GM18502 (cell line): Measurements from ENCODE around the gene CCDC80.

ENCODE experiments used
- ATAC-seq: cut with Tn5 transposase; IDR thresholded peaks from one replicate; pipeline ENCODE4 v1.9.1; 2021; ENCODE audit warnings: mild to moderate bottlenecking; ENCODE audit not compliant: unreplicated experiment, poor library complexity

Gene CCDC80, protein sequence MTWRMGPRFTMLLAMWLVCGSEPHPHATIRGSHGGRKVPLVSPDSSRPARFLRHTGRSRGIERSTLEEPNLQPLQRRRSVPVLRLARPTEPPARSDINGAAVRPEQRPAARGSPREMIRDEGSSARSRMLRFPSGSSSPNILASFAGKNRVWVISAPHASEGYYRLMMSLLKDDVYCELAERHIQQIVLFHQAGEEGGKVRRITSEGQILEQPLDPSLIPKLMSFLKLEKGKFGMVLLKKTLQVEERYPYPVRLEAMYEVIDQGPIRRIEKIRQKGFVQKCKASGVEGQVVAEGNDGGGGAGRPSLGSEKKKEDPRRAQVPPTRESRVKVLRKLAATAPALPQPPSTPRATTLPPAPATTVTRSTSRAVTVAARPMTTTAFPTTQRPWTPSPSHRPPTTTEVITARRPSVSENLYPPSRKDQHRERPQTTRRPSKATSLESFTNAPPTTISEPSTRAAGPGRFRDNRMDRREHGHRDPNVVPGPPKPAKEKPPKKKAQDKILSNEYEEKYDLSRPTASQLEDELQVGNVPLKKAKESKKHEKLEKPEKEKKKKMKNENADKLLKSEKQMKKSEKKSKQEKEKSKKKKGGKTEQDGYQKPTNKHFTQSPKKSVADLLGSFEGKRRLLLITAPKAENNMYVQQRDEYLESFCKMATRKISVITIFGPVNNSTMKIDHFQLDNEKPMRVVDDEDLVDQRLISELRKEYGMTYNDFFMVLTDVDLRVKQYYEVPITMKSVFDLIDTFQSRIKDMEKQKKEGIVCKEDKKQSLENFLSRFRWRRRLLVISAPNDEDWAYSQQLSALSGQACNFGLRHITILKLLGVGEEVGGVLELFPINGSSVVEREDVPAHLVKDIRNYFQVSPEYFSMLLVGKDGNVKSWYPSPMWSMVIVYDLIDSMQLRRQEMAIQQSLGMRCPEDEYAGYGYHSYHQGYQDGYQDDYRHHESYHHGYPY

DNA sequence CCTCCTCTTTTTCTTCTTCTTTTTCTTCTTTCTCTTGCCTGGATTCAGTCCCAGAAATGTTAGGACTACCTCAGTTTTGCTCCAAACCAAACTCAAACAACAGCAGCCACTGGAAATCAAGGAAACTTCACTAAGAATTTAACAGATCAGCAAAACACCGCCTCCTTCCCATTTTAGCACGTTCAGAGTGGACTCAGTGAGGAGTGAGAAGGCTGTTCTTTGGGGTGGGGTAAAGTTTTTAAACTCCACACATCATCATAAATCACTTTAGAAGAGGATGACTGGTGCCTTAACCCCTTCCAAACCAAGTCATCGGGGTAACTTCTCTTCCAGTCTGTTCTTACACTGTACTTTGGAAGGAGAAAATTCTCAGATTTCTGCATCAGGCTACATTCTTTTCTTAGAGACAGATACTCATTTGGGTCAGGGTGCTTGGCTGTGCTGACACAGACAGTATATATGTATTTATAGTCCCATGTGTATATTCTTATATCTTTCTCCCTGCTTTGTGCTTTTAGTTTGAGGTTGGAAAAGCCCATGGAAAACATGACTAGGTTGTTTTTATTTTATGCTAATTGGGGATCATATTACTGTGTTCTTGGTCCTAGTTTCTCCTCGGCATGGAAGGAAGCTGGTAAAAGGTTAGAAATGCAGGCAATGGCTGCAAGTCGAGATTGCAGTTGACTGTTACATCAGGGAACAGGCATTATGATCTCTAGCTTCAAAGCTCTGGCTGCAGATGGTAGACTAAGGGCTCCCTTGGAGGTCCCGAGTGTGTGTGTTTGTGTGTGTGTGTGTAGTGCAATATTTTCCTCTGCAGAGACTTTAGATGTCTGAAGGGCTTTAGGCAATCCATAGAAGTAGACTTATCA lies at the start of gene CCDC80:
Gene CCDC80, minus strand, starts transcription at position 214 of the 872 bp plus-strand sequence. CDS start 1,238 bp downstream, outside the sequence.
- ATAC-seq: no peak

DNA sequence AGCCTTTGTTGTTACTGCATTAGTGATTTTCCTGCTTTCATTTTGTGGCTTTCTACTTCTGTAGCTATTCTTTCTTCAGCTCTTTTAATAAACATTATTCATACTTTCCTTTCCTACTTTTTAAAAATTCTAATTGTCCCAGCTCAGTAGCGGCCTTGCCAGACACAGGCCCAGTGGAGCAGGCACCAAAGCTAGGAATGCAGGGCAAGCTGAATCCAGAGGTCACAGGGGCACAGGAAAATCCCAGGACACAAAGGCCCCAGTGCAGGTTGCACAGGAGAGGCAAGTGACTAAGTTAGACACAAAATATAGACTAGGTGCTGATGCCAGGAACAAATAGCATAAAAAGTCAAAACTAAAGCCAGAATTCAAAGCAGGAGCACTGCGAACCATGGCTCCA lies 49.0 kb upstream of the CCDC80 start:
- no peak for ATAC-seq

DNA sequence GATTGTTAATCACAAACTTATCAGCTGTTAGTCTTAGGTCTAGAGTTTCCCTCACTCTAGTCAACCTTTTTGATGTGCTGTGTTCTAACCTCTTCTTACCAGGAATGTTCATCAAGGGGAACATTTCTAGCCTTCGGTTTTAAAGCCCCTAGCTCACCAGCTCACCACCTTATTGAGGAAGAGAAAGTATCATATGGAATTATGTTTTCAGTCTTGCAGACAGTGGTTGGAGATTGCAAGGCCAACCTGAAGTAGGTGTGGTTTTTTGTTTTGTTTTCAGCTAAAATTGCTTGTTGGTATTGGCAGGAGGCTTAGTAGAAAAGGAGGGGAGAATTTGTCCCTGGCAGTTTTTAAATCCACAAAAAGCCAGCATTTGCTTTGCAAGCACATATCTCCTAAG lies 48.4 kb upstream of the CCDC80 start:
- no peak for ATAC-seq

DNA sequence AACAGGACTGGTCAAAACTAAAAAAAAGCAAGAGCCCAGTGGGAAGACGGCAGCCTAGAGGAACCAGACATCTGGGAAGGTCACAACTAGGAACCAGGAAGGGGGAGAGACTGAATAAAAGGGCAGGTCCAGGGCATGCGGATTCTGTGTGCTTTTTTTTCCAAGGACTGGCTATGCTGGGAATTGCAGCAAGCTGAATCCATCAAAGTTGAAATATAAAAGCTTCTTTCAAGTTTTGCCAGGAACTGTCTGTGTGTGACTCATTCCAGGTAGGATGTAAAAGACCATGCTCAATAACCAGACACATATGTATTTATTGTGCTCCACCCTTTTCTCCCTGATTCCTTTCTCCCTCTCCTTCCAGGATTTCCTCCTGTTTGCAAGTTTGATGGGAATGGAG lies 47.9 kb upstream of the CCDC80 start:
- no peak for ATAC-seq

DNA sequence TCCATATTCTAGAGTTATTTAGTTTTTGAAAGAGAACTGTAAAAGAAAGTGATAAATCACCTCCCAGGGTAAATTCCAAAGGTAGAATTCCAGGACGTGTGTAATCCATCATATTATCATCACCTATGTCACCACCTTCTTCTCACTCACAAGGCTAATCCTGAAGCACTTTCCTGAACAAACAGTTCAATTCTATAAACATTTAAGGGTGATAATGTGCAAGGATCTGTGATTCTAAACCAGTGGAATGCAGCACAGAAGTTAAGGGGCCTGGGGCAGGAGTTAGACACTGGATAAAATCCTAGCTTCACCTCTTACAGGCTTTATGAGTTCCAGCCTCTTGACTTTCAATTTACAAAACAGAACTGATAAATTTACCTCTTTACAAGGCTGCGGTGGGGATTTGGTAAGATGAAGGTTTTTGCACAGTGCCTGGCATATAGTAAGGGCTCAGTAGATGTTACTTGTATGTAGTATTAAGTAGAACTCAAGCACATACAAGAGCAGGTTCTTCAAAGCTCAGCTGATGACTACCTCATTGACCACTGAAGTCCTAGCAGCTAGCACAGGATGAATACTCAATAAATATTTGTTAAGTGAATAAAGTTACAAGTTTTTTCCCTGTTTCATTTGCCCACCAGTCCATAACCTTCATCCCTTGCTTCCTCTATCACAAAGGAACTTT lies 47.3 kb upstream of the CCDC80 start:
- no peak for ATAC-seq

DNA sequence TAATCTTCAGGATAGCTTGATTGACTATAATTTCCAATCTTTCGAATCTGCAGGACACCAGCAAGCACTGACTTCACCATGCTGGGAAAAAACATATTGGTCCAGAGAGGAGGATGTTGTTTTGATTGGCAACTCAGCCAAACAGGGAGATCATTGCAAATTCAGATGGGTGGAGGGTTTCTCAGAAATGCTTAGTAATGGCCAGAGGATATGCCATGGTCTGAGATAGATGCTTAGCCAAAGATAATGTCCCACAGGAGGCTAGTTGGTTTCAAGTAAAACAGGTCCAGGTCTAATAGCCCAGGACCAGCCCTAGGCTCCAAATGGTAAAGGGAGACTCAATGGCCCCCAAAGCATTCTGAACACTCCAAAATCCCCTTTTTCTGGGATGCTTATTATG lies 46.7 kb upstream of the CCDC80 start:
- no peak for ATAC-seq

DNA sequence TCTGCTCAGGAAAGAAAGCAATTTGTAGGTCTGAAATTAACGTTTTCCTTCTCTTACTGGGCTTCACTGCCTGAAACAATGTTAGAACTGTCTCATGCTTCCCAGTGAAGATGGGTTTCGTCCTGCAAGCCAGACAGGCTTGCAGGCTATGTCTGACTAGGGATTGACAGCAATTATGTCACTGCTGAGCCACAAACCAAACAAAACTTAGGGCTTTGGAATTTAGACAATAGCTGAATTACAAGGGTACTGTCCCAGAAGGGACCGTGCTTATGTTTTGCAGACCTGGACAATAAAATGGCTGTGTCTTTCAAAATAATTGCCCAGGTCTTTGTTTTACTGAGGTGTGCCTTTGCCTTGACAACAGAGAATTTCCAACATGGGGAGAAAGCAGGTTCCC lies 46.3 kb upstream of the CCDC80 start:
- no peak for ATAC-seq

DNA sequence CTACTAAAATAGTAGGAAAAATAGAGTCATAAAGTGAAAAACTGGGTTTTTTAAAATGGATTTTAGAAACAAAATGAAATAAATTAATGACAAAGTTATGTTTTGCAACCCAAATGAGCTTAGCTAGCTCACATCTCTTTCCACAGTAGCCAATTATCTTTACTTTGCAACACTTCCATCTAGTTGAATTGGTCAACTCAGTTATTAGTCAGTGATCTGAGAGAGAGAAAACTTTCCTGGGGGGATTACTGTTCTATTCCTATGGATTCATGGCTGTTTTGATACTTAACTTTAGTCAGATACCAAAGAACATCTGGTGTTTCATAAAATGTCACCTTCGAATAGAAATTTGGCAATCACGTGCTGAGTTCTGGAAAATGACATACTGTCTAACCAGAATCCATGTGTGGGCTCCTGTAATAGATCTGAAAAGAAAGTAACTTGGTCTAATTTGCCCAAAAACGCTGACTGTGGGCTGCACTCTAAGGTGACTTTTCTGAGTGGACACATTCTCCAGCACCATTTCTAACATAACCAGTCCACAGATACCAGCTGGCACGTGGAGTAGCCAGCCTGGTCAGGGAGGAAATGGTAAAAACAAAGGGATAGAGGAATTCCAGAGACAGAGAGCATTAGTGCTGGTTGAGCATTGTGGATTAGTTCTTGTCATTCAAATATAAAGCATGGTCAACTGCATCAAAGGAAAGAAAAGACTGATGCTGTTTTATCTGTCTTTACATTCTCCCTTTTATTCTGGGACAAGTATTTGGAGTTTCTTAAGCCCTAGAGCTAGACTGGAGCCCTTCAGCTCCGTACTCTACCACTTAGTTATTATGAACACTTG lies 45.2 kb upstream of the CCDC80 start:
- ATAC-seq: no peak

DNA sequence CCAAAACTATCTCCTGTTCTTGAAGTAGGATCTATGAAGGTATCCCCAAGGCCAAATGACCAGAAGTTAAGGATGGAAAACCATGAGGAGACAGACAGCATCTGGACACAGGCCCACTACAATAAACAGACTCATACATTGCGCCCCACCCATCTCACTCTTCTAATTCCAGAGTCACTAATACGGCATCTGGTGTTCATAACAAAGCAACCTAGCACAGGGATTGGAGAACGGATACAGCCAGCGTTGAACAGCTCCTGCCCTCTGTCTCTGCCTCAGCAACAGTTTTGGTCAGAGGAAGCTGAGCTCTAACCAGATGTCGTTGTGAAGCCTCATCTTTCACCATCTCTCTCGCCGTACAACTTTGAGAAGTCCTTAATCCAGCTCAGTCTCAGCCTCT lies 44.5 kb upstream of the CCDC80 start:
- no peak for ATAC-seq

DNA sequence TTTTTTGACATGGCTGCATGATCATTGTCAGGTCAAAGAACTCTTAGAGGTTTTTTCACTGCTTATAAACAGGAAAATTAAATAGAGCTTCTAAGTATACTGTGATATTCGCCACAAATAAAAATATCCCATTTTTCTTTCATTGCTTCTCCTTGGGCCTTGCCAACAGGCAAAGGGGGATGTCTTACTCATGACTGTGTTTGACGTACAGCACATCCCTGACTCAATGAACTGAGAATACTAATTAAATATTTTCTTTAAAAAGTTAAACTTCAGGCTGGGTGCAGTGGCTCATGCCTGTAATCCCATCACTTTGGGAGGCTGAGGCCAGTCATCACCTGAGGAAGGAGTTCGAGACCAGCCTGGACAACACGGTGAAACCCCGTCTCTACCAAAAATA lies 41.4 kb upstream of the CCDC80 start:
- no peak for ATAC-seq

DNA sequence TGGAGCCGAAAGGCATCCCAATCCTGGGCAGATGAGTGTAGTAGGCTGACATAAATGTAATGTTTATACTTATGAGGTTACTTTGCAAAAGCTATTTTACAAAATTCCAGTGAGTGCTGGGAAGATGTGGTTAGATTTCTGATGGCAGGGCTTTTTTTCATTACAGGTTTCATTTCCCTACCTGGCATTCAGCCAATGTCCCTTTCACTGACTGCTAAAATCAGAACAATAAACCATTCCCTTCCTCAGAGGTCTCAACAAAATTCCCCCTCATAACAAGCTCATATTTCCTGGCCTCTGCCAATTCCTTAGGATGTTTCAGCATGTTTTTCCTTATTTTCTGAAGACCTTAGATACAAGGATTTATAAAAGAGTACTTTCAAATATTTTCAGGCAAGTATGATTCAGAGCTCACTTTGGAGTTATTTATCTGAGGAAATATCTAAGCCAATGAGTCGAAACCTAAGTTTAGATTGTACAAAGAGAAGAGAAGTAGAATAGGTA lies 40.9 kb upstream of the CCDC80 start:
- ATAC-seq: no peak

DNA sequence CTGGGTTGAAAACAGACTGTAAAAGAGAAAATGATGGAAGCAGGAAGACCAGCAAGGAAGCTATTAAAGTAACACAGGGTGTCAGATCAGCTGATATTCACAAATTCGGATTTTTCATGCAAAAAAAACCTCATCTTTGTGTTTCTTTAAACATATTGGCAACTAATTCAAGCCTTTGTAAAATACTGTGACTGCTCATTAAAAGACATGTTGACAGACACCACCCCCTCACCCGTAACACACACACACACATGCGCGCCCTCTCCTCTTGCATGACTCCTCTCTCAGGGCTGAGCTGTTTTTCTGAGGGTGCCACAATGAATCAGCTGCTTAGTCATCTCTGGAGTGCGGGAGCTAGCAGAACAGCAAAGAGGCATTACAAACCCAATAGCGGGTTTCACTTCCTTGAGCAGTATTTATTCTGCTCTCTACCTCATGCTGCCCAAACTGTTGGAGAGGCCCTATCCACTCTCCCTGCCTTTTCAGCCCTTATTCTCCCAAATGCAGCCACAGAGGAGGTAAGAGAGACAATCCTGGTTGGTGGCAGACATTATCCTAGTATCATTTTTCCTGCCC lies 35.8 kb upstream of the CCDC80 start:
- ATAC-seq: peak; percentile 99

DNA sequence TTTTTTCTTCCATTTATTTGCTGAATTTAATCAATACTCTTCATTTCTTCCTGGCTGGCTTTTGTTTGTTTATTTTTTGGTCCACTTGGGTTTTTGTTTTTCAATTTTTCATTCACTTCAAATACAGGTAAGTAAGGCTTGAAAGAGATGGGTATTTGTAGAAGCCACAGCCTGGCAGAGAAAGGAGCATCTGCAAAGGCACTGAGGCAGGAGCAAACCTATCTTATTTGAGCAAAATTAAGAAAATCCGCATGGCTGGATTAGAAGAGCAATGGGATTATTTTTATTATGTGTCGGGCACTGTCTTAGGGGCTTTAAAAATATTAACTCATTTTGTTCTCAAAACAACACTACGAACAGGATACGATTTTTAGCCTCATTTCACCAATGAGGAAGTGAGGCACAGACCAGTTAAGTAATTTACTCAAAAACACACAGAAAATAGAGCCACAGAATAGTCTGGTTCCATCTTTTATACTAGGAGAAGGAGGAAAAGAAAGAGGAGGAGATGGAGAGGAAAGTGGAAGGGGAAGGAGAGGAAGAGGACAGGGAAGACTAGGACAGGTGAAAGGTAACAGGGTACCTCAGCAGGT lies 35.1 kb upstream of the CCDC80 start:
- ATAC-seq: no peak

DNA sequence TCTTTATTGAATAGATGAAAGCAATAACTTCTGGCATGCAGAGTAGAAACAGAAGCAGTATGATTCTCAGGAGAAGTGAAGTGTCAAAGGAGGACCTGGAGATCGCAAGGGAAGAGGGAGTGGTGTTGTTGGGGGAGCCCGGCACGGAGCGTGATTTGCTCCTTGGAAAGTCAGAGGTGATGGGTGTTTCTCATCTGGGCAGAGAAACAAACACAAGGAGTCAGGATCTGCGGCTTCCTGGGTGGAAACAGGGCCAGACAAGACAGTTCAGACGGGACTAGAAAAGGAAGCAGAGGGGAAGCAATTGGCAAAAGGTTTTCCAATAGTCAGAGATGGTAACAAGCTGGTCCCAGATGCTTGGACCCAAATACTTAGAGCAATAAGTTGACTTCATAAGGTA lies 34.4 kb upstream of the CCDC80 start:
- ATAC-seq: no peak

DNA sequence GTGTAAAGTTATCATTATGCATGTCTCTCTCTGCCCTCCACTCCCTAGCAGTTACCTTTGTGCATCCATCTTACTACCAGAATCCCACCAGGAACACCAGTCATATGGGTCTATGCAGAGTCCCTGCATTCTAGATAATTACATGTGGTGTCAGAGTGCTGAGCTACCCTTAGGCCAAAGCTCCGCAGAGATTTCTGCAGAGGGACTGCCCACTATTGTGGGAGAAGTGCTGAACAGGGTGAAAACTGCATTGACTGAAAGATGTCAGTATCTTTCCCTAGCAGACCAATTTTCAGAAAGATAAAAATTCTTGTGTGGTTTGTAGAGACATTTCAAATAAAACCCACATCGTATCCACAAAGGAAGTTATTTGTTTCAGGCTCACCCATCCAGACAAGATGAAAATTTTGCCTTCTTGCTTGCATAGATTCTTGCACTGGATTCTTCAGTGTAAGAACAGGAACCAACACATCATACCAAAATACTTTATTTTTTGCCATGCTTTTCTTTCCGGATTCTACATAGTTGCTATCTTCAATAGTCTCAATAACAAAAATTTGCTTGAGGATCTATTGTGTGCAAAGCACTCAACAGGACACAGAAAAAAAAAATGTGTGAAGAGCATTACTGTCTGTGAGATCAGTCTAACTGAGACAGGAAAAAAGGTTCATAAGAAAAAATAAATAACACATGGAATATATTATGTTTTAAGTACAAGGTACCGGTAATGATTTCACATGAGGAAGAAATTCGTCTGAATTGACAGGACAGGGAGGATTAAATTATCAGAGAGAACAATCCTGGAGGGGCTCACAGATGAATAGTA lies 32.0 kb upstream of the CCDC80 start:
- ATAC-seq: no peak

DNA sequence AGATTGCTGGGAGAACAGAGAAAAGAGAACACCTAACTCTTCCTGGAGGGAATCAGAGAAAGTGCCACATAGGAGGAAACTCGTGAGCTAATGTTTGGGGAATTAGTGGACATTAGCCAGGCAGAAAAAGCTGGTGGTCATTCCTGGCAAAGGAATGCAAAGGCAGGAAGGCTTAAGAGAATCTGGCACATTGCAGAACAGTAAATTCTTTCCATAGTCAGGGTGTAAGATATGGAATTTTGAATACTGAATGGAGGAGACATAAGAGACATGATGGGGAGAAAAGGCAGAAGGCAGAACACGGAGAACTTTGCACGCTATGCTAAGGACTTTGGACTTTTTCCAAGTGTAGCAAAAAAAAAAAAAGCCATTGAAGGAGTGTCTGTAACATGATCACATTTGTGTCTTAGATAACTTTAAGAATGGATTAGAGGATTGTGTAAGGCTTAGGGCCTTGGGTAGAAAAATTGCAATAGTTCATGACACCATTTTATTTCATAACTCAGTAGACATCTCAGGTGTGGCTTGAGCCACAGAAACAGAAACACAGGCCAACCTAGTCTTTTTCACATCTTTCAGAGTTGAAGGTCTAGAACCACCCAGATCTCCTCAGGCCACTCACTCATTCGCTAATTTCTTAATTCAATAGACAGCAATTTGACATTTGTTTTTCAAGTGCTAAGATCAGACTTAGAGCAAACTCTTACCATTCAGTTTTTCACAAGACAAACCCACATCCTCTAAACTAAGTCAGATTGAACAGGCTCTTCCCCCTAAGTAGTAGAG lies 31.2 kb upstream of the CCDC80 start:
- ATAC-seq: no peak
